A204.1 (cell line): ENCODE data around the gene DYNLT2.

Source experiments
- FAIRE-seq: peaks from 2 replicates; lab custom pipeline; 2012; peaks lifted over from hg19 to GRCh38; lab: Jason Lieb, UNC

The DYNLT2 gene

GRCh38 chr6:169729961-169730360, 21.4 kb downstream of the DYNLT2 start:
- no peak for FAIRE-seq

GRCh38 chr6:169726963-169727362, 24.4 kb downstream of the DYNLT2 start:
- no peak for FAIRE-seq

- no peak for FAIRE-seq
Observed at GRCh38 chr6:169726049-169726400, 25.3 kb downstream of the DYNLT2 start.

GRCh38 chr6:169725125-169726048, 26.0 kb downstream of the DYNLT2 start:
- no peak for FAIRE-seq

GRCh38 chr6:169724494-169725124, 26.8 kb downstream of the DYNLT2 start, which contains the start of gene PHF10:
Gene PHF10 (minus strand): TSS chr6:169724500. CDS start chr6:169723931, 569 bp downstream.
- no peak for FAIRE-seq

DNA sequence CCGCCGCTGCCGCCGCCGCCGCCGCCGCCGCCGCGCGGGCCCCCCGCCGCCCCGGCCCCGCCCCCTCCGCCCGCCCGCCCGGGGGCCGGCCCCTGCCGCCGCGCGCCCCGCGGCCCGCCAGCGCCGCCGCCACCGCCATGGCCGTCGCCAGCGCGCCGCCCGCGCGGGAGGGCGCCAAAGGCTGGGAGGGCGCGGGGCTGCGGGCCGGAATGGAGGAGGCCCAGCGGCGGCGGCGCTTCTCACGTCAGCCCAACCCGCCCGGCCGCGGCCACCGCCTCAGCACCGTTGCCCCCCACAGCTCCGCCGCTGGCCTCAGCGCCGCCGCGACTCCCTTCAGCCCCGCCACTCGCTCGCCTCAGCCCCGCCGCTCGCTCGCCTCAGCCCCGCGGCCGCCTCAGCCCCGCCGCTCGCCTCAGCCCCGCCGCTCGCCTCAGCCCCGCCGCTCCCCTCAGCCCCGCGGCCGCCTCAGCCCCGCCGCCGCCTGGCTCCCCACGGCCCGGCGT, 27.3 kb downstream of the DYNLT2 start:
- no peak for FAIRE-seq

- FAIRE-seq = no peak
Observed at GRCh38 chr6:169723200-169723909, 28.0 kb downstream of the DYNLT2 start.

- no peak for FAIRE-seq
Observed at GRCh38 chr6:169722362-169723199, 28.8 kb downstream of the DYNLT2 start.

GRCh38 chr6:169720207-169720855, 31.0 kb downstream of the DYNLT2 start:
- no peak for FAIRE-seq

DNA sequence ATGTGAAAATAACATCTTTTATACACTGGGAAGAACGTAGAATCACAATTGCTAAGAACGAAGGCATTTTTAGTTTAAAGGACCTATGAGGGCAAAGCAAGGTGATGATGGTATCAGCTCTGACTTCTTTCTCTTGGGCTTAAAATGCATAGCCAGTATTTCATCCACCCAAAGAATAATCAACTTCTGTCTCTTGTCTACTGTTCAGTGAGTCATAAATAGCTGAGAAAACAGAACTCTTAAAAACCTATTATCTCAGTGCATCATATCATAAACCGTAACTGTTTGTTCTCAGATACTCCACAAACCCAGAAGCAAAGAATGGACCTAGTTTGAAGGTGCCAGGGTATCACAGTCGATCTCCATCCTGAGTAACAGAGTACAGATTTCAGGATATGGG, 32.3 kb downstream of the DYNLT2 start:
- no peak for FAIRE-seq

- no peak for FAIRE-seq
Observed at GRCh38 chr6:169714595-169714994, 36.8 kb downstream of the DYNLT2 start.

DNA sequence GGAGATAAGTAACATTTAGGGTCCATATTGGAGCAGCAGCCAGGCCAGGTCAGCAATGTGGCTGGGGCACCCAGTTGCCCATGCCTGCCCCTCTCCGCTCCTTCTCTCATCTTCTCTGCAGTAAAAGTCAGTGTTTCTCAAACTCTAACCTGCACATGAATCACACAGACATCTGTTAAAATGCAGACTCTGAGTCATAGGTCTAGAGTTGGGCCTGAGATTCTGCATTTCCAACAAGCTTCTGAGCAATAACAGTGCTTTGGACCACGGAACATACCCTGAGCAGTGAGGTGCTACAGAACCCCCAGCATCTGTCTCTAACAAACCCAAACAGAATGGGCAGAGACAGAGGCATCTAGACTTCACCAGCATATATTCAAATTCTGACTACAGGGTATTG, 37.2 kb downstream of the DYNLT2 start:
- FAIRE-seq = no peak

- FAIRE-seq = no peak
Observed at GRCh38 chr6:169710009-169710408, 41.4 kb downstream of the DYNLT2 start.

- FAIRE-seq = no peak
Observed at GRCh38 chr6:169709293-169709692, 42.1 kb downstream of the DYNLT2 start.

GRCh38 chr6:169707772-169708171, 43.6 kb downstream of the DYNLT2 start:
- FAIRE-seq = no peak

DNA sequence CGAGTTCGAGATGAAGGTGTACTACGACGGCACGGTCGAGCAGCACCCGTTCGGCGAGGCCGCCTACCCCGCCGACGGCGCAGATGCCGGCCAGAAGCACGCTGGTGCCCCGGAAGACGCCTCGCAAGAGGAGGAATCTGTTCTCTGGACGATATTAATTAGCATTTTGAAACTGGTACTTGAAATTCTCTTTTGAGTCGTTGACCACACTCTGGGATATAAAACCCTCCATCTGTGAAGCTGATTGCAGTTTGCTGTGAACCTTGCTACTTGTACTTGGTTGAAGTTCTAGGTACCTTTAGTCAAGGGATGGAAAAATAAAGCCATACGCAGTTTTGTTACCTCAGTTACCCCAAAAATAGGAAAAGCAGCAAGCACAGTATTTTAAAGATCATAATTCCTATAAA, 48.5 kb downstream of the DYNLT2 start:
- FAIRE-seq = no peak

- peak; percentile 11 for FAIRE-seq
Observed at GRCh38 chr6:169701954-169702839, 49.2 kb downstream of the DYNLT2 start, which contains the start of the genes C6orf120 and WDR27. Gene C6orf120 (plus strand): TSS chr6:169702126. CDS start chr6:169702460, 334 bp downstream. Gene WDR27 (minus strand): TSS chr6:169702029. CDS start chr6:169689005, 13,024 bp downstream.

GRCh38 chr6:169701311-169701953, 49.9 kb downstream of the DYNLT2 start:
- FAIRE-seq = no peak

DNA sequence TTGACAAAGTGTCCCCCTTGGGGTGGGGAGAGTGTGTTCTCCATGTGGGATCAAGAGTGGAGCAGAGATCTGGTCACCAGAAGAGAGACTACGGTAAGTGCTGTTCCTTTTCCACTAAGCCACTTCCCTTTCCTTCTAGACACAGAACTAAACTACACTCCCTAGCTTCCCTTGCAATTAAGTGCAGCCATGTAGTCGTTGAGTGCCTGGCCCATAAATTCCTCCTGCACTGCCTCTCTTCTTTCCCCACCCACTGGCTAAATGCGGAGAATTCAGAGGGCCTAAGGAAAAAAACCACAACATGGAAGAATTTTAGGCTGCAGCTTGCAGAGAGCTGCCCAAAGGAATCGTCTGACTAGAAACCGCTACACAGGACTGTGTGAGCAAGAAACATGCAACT, 51.1 kb downstream of the DYNLT2 start:
- FAIRE-seq = no peak
